NAMALWA (cell line): ENCODE results near the gene HNF4A.

Experiments
- DNase-seq: peaks from one replicate; pipeline ENCODE4 v3.0.0-alpha.2; 2015; ENCODE audit warnings: low spot score

Gene HNF4A

DNA sequence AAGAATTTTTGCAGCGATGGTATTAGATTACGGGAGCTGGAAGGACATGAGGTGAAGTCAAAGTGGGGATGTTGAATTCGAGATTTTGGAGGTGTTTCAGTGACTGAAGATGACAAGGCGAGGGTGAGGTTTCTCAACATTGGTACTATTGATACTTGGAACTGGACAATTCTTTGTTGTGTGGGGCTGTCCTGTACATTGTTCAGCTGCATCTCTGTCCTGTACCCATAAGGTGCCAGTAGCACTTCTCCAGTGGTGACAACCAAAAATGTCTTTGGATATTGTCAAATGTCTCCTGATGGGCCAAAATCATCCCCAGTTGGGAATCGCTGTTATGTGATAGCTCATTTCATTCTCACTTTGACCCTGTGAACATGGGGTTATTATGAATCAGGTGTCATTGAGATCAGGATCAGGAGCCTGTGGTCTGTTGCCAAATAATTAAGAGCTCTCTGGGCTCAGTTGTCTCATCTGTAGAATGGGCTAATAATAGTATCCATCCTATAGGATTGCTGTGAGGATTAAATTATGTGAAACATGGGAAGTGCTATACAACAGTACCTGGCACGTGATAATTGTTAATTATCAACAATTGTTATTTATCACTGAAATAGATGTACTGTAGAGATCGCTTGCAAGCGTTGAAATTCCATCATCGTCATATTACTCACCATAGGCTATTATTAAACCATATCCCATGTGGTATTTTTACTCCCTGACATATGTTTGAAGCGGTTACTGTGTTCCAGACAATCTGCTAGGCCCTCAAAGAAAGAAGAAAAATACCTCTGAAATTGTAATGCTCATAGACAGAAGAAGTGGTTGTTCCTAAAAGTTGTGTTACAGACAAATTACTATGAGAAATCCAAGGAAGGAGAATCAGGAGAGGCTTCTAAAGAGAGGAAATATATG lies 71.6 kb downstream of the HNF4A start:
- no peak for DNase-seq

DNA sequence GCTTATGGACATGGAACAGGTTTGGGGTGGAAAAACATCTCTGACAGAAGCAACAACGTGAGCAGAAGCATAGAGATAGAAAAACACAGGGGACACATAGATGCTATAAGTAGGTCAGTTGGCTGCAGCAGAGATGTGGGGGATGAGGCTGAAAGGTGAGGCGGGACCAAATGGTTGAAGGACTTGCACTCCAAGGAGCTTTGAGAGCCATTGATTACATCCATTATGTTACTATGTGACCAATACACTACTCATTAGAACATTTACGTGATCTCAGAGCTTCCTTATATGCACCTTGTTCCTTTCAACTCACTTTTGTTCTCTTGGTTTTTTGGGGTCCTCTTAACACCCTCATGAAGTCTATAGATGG lies 72.3 kb downstream of the HNF4A start:
- DNase-seq: no peak

DNA sequence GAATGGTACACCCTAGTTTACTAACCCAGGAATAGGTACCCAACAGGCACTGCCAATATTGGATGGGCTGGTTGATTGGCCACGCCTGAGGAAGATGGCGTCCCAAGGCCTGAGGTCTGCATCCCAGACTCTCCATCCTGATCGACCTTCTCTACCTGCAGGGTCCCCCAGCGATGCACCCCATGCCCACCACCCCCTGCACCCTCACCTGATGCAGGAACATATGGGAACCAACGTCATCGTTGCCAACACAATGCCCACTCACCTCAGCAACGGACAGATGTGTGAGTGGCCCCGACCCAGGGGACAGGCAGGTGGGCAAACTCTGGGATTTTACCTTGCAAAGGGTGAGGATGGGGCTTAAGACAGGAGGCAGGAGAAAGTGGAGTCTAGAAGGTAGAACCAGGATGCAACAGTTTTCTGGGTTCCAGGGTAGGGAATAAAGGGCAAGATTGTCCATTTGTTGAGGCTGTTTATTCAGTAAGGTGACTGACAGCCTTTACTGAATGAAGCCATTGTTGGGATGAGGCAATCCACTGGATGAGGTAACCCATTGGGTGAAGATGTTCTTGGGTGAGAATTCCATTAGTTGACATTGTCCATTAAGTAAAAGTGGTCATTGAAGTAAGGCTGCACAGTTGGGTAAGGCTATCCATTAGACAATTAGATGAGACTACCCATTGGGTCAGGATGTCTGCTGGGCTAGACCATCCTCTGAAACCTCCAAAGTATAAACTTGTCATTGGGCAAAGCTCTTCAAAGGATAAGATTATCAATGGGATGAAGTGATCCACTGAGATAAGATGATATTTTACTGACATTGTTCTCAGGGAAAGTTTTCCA lies 72.9 kb downstream of the HNF4A start:
- DNase-seq: no peak

DNA sequence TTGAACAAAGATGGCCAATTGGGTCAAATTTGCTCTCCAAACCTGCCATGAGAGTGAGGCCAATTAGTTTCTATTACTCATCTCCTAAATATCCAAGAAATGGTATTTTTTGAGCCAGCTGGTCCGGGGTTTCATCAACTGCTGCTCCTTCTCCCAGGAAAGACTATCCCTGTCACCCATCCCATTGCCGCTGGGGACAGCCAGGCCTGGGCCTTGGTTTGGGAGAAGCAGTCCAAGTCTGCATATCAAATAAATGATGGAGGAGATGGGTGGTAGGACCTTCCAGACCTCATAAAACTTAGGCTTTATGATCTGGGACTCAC lies 73.5 kb downstream of the HNF4A start:
- DNase-seq: no peak

DNA sequence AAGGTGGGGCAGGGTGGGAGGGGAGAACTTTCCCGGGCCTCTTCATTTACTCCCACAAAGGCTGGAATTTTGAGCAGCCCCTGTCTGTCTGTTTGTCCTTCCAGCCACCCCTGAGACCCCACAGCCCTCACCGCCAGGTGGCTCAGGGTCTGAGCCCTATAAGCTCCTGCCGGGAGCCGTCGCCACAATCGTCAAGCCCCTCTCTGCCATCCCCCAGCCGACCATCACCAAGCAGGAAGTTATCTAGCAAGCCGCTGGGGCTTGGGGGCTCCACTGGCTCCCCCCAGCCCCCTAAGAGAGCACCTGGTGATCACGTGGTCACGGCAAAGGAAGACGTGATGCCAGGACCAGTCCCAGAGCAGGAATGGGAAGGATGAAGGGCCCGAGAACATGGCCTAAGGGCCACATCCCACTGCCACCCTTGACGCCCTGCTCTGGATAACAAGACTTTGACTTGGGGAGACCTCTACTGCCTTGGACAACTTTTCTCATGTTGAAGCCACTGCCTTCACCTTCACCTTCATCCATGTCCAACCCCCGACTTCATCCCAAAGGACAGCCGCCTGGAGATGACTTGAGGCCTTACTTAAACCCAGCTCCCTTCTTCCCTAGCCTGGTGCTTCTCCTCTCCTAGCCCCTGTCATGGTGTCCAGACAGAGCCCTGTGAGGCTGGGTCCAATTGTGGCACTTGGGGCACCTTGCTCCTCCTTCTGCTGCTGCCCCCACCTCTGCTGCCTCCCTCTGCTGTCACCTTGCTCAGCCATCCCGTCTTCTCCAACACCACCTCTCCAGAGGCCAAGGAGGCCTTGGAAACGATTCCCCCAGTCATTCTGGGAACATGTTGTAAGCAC lies 74.1 kb downstream of the HNF4A start:
- DNase-seq: no peak

DNA sequence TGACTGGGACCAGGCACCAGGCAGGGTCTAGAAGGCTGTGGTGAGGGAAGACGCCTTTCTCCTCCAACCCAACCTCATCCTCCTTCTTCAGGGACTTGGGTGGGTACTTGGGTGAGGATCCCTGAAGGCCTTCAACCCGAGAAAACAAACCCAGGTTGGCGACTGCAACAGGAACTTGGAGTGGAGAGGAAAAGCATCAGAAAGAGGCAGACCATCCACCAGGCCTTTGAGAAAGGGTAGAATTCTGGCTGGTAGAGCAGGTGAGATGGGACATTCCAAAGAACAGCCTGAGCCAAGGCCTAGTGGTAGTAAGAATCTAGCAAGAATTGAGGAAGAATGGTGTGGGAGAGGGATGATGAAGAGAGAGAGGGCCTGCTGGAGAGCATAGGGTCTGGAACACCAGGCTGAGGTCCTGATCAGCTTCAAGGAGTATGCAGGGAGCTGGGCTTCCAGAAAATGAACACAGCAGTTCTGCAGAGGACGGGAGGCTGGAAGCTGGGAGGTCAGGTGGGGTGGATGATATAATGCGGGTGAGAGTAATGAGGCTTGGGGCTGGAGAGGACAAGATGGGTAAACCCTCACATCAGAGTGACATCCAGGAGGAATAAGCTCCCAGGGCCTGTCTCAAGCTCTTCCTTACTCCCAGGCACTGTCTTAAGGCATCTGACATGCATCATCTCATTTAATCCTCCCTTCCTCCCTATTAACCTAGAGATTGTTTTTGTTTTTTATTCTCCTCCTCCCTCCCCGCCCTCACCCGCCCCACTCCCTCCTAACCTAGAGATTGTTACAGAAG lies 75.0 kb downstream of the HNF4A start:
- DNase-seq: no peak

DNA sequence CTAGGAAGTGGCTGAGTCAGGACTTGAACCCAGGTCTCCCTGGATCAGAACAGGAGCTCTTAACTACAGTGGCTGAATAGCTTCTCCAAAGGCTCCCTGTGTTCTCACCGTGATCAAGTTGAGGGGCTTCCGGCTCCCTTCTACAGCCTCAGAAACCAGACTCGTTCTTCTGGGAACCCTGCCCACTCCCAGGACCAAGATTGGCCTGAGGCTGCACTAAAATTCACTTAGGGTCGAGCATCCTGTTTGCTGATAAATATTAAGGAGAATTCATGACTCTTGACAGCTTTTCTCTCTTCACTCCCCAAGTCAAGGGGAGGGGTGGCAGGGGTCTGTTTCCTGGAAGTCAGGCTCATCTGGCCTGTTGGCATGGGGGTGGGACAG lies 75.6 kb downstream of the HNF4A start:
- DNase-seq: no peak

DNA sequence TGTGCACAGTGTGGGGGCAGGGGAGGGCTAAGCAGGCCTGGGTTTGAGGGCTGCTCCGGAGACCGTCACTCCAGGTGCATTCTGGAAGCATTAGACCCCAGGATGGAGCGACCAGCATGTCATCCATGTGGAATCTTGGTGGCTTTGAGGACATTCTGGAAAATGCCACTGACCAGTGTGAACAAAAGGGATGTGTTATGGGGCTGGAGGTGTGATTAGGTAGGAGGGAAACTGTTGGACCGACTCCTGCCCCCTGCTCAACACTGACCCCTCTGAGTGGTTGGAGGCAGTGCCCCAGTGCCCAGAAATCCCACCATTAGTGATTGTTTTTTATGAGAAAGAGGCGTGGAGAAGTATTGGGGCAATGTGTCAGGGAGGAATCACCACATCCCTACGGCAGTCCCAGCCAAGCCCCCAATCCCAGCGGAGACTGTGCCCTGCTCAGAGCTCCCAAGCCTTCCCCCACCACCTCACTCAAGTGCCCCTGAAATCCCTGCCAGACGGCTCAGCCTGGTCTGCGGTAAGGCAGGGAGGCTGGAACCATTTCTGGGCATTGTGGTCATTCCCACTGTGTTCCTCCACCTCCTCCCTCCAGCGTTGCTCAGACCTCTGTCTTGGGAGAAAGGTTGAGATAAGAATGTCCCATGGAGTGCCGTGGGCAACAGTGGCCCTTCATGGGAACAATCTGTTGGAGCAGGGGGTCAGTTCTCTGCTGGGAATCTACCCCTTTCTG lies 76.2 kb downstream of the HNF4A start:
- DNase-seq: no peak

DNA sequence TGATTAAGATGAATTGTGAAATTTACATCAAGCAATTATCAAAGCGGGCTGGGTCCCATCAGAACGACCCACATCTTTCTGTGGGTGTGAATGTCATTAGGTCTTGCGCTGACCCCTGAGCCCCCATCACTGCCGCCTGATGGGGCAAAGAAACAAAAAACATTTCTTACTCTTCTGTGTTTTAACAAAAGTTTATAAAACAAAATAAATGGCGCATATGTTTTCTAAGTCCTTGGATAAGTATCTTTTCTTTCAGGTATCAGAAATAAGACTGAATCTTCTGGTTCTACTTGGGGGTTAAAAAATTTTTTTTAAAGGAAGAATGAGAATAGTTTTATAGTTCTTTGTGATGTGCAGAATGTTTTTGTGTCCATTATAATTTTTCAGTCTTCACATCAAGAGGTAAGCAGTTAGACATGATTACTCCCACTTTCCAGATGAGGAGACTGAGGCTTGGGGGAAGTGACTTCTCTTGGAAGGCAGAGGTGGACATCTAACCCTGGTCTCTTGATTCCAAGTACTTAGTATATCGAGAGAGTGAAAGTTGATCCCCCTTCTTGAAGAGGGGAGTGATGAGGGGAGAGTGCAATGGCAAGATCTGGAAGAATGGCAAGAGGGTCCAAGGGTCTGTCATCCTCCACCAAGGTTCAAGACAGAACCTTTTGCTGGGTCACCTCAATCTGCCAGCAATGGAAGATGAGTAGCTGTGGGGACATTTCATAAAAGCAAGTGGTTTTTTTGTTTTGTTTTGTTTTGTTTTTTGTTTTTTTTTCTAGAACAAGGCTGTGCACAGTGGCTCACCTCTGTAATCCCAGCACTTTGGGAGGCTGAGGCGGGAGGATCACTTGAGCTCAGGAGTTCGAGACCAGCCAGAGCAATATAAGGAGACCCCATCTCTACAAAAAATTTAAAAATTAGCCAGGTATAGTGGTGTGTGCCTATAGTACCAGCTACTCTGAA lies 77.4 kb downstream of the HNF4A start:
- no peak for DNase-seq

DNA sequence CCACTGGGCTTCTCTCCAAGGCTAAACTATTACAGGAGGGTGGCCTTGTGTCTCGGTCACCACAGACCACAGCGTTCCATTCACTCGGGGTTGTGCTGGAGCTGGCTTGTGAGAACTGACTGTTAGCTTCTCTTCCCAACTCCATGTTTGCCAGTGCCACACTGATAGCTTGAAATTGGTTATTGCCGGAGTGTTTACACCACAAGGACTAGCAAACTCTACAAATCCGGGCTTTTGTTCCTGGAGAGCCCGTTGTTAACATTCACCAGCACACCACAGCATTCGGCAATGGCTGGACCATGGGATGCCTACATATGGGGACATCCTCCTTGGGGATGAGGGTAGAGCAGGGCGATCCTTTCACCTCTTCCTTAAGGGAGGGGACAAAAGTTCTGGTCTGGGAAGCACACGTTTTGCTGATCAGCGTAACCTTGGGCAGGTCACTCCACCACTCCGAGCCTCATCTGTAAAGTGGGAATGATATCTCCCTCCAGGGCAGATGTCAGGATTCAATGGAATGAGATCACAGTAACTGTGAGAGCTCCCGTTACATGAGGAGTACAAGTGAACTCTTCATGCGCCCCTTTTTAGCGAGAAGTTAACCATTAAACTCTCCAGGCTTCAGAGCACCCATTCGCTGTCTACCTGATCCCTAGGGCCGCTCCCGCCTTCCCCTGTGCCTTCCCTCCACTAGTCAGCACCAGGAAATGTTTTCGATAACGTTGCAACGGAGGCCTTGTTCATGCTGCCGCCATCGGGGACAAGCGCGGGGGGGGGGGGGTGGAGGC lies 78.4 kb downstream of the HNF4A start:
- DNase-seq: no peak

DNA sequence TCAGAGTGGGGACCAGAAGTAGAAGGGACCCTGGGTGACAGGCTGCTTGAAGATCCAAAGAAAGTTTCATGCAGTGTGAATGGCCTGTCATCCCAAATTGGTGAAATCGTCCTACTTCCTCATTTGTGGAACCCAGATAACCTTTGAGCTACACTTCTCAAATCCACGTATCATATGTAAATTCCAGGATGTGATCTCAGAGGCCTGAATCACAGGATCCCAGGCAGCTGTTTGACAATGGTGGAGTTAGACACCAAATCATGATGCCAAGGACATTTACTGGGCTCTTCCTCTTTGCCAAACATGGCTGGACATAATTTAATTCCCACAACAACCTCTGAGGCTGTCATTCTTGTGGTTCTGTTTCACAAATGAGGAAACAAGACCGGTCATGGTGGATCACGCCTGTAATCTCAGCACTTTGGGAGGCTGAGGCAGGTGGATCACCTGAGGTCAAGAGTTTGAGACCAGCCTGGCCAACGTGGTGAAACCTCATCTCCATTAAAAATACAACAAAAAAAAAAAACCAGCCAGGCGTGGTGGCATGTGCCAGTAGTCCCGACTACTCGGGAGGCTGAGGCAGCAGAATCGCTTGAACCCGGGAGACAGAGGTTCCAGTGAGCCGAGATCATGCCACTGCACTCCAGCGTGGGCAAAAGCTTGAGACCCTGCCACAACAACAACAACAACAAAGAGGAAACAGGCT lies 80.3 kb downstream of the HNF4A start:
- no peak for DNase-seq

DNA sequence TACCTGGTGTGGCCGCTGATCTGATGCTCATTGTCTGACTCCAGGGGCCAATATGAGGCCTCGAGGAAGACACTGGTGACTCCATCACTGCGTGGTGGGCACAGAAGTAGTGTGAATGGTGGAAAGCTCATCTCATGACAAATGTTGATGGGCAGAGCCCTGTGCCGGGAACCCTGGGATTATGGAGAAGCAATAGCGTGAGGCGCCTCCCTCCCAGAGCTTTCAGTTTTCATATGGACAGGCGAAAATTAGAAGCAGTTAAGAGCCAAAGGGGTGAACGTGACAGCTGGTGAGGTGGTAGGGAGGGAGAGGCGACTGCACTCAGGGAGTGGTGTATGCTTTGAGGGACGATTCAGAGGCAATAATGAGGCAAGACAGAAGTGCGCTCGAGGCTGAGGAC lies 80.9 kb downstream of the HNF4A start:
- no peak for DNase-seq

DNA sequence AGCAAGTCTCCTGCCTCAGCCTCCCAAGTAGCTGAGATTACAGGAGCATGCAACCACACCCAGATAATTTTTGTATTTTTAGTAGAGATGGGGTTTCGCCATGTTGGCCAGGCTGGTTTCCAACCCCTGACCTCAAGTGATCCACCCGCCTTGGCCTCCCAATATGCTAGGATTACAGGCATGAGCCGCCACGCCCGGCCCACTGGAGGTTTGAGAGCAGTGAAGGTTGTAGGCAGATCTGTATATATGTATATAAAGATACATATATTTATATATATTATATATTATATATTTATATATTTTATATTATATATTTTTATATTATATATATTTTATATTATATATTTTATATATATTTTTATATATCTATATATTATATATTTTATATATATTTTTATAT lies 82.0 kb downstream of the HNF4A start:
- DNase-seq: no peak

DNA sequence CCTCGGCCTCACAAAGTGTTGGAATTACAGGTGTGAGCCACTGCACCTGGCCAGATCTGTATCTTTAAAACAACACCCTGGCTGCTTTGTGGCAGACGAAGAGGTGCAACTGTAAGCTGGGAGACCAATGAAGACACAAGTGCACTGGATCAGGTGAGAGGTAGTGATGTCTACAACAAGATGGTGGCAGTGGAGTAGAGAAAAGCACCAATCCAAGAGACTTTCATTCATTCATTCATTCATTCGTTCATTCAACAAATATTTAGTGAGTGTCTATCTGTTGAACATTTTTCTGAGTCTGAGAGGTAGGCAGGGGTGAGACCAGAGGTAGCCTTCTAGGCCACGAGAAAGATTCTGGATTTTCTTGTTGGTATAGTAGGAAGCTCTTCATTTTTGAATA lies 83.3 kb downstream of the HNF4A start:
- DNase-seq: no peak

DNA sequence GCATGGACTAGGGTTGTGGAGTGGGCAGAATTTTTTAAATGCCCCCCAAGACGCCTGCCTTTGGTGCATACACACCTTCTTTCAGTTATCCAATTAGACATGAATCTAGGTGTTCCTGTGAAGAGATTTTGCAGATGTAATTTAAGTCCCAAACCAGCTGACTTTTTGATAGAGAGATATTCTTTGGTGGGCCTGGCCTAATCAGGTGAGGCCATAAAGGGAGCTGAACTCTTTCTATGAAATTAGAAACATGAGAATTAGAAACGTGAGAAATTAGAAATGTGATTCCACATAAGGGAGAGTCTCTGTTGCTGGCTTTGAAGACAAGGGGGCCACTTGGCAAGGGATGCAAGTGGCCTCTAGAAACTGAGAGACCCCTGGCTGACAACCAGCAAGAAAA lies 83.8 kb downstream of the HNF4A start:
- no peak for DNase-seq

DNA sequence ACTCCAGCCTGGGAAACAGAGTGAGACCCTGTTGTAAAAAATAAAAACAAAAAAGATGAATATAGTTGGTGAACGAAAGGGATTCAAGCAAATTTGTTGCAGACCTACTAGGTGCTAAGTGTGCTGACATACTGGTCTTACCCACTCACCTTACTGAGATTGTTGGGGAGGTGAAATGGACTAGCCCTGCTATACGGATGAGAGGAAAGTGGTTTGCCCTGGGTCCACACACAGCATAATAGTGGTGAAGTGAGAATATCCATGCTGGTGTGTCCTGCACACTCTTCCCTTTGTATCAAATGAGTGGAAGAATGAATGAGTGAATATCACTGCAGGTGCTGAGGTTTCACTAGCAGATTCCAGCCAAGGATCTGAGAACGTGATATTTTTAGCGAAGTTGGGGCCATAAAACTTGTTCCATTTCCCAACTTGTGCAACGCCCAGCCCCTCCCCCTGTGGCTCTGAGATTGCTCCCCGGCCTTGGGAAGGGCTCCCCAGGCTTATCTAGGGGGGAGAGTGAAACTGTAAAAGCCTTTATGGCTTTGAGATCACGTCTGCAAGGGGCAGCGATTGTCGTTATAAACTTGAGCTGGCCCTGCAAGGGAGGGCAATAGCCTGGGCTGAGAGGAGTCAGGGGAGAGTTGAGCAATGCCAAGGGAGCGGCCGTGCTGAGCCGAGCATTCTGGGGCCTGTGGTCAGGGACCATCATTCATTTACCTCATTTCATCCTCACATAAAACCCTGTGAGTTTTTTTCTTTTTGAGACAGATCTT lies 87.0 kb downstream of the HNF4A start:
- DNase-seq: no peak
